GM12891 (cell line): ENCODE data around the gene UQCRC1.

Experiments
- POLR2A ChIP-seq: IDR thresholded peaks from 2 replicates; pipeline ENCODE4 v1.6.1; 2011; ENCODE audit warnings: low read depth, low read length, control low read depth
- POLR2AphosphoS5 ChIP-seq: IDR thresholded peaks from 2 replicates; pipeline ENCODE4 v1.6.1; 2011; ENCODE audit warnings: low read depth, low read length, control low read depth
- POU2F2 ChIP-seq: IDR thresholded peaks from 2 replicates; pipeline ENCODE4 v1.6.1; 2011; ENCODE audit warnings: low read depth, mild to moderate bottlenecking, control low read depth, low read length, moderate library complexity

GRCh38 chr3:48642605-48643004 is 33.2 kb upstream of the UQCRC1 start:
- no peak for TF ChIP-seq POLR2AphosphoS5
- no peak for TF ChIP-seq POU2F2
- no peak for TF ChIP-seq POLR2A
